Prostate gland (tissue), 1 donor: ENCODE data around the gene S100A1.

ENCODE experiments used
- POLR2A ChIP-seq: fragments of 450-650 bp; IDR thresholded peaks from one replicate; pipeline ENCODE4 v1.6.1; 2016; ENCODE audit warnings: antibody characterized with exemption, mild to moderate bottlenecking
- POLR2AphosphoS5 ChIP-seq: sonication (generic); formaldehyde crosslinking; IDR thresholded peaks from one replicate; pipeline ENCODE4 v1.6.1; 2017; ENCODE audit warnings: antibody characterized with exemption

- TF ChIP-seq POLR2A, result peak; percentile 94
- TF ChIP-seq POLR2AphosphoS5, result peak; percentile 98
Observed at GRCh38 chr1:153633754-153634665, 5.8 kb downstream of the S100A1 start, which contains the start of gene CHTOP.
